H1 (cell line): ENCODE measurements around the gene CHSY3. TPM values are rescaled to one million over a fixed set of nuclear protein-coding genes. Genes with fewer than 3 reads are reported as not detected.

ENCODE experiments used
- ASH2L ChIP-seq: fragments of 200-600, 300-600 bp; sonication (generic); IDR thresholded peaks from one replicate; pipeline ENCODE4 v1.7.1; 2017; ENCODE audit warnings: low read length
- RAD21 ChIP-seq, 2 experiments: IDR thresholded peaks in 1 of 2; conservative IDR thresholded peaks in 1 of 2; 2 replicates each; pipeline ENCODE4 v1.6.1; 2011; ENCODE audit warnings: low read depth in 2 of 2, low read length in 2 of 2, improper control_type of control experiment in 1 of 2, inconsistent platforms in 1 of 2, mild to moderate bottlenecking in 1 of 2, moderate library complexity in 1 of 2
- polyA plus RNA-seq, 7 experiments: library from polyadenylated mRNA; depleted of rRNA in 3 of 7; stranded (reverse) in 5 of 7; unstranded in 2 of 7; fragments of >200 nt in 5 of 7; fragments of 200-250 nt in 2 of 7; gene quantifications; 1 replicate in 5 of 7; 2 replicates in 1 of 7; 4 replicates in 1 of 7; pipeline versions ENCODE4 v1.2.1 to v1.2.3, GENCODE V29; 2011 to 2013; ENCODE audit warnings: missing spikeins in 2 of 7, mixed read lengths in 2 of 7
- total RNA-seq: library from RNA; stranded (reverse); fragmentation: NEBNext Ultra II Directional; extraction: Animal tissue kit (Norgen Biotek cat#: 25700); gene quantifications from 2 replicates; pipeline ENCODE4 v1.2.1, GENCODE V29; 2021

The CHSY3 gene
- total and polyA plus RNA-seq, 2 of the 8 experiments (the other 6 are each of a cell fraction or from before 2014, with no cell fraction given), result 0.24 to 1.8 TPM

GRCh38 chr5:129915415-129915814 is 11.2 kb downstream of the CHSY3 start (continued):
- TF ChIP-seq RAD21 (IDR thresholded peaks at IDR 0.05 in 1 of 2, conservative IDR thresholded peaks at IDR 0.05 in 1 of 2; ENCODE audit: low read depth in 2 of 2, low read length in 2 of 2) (no peak), ASH2L (no peak)
